Measurements from ENCODE around the gene COX6A1. TPM values are rescaled to one million over a fixed set of nuclear protein-coding genes. Genes with fewer than 3 reads are reported as not detected.
A peak's percentile ranks its signal among the peaks of the same experiment; 100 is the strongest.

Gene COX6A1
- total and polyA plus RNA-seq, 2 of the 13 experiments (the other 11 are each of a cell fraction or from before 2014, with no cell fraction given): 542 to 673 TPM

DNA sequence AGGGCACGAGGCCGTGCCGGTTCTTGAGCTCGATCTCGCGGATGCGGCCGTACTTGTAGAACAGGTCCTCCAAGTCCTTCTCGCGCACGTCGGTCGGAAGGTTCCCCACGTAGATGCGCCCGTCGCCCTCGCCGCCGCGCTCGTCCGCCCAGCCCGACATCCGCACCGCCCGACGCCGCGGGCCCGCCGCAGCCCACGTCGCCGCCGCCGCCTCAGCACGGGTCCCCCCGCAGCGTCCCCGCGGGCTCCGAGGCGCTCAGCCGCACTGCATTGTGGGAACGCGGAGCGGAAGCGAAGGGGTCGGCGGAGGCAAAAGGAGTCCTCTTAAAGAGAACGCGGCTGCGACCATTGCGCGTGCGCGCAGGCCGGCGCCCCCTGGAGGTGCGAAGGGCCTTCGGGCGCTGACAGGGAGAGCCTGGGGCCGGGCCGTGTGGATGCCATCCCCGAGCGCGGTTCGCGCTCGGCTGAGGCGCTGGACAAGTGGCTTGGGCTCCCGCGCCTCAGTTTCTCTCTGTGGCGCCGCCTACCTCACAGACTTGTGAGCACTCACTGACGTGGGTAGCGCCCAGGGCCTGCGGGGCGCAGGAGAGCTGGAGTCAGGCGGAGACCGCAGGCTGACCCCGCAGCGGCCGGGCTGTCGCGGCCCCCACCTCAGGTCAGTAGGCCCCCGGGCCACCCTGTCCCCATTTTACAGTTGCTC is 31.7 kb downstream of the COX6A1 start, which contains the start of gene SRSF9 (continued):
- TF ChIP-seq ZNF30 (CRISPR knock-in tag; IDR thresholded peaks at IDR 0.05): 0 out of 2 replicates have a peak, but pooled peaks have one; percentile 6
- peak; percentile 81; the same call in 1 of the 2 replicates for TF ChIP-seq HOXA3 (CRISPR knock-in tag; IDR thresholded peaks at IDR 0.05)
- TF ChIP-seq, protein P1, sequence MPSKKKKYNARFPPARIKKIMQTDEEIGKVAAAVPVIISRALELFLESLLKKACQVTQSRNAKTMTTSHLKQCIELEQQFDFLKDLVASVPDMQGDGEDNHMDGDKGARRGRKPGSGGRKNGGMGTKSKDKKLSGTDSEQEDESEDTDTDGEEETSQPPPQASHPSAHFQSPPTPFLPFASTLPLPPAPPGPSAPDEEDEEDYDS (CRISPR knock-in tag; IDR thresholded peaks at IDR 0.05): peak; percentile 85
- TF ChIP-seq HCFC1 (IDR thresholded peaks at IDR 0.05; ENCODE audit: low read depth, low read length): peak; percentile 52
- TF ChIP-seq WIZ (CRISPR knock-in tag; IDR thresholded peaks at IDR 0.05): no peak
- peak; percentile 87 for TF ChIP-seq ZSCAN25 (CRISPR knock-in tag; IDR thresholded peaks at IDR 0.05)
- TF ChIP-seq ZNF180 (CRISPR knock-in tag; IDR thresholded peaks at IDR 0.05; ENCODE audit: borderline replicate concordance, low read depth): no peak
- no peak for TF ChIP-seq HOXA9 (CRISPR knock-in tag; IDR thresholded peaks at IDR 0.05; ENCODE audit: borderline replicate concordance)
- 0 out of 2 replicates have a peak, but pooled peaks have one; percentile 19 for TF ChIP-seq SIX1 (CRISPR knock-in tag; IDR thresholded peaks at IDR 0.05; ENCODE audit: borderline replicate concordance)
- TF ChIP-seq PHF21A (CRISPR knock-in tag; IDR thresholded peaks at IDR 0.05): peak; percentile 67
- TF ChIP-seq, protein P2, sequence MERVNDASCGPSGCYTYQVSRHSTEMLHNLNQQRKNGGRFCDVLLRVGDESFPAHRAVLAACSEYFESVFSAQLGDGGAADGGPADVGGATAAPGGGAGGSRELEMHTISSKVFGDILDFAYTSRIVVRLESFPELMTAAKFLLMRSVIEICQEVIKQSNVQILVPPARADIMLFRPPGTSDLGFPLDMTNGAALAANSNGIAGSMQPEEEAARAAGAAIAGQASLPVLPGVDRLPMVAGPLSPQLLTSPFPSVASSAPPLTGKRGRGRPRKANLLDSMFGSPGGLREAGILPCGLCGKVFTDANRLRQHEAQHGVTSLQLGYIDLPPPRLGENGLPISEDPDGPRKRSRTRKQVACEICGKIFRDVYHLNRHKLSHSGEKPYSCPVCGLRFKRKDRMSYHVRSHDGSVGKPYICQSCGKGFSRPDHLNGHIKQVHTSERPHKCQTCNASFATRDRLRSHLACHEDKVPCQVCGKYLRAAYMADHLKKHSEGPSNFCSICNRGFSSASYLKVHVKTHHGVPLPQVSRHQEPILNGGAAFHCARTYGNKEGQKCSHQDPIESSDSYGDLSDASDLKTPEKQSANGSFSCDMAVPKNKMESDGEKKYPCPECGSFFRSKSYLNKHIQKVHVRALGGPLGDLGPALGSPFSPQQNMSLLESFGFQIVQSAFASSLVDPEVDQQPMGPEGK (CRISPR knock-in tag; IDR thresholded peaks at IDR 0.05): peak; percentile 85
- TF ChIP-seq ZNF317 (CRISPR knock-in tag; IDR thresholded peaks at IDR 0.05): peak; percentile 78
- TF ChIP-seq, protein P3, sequence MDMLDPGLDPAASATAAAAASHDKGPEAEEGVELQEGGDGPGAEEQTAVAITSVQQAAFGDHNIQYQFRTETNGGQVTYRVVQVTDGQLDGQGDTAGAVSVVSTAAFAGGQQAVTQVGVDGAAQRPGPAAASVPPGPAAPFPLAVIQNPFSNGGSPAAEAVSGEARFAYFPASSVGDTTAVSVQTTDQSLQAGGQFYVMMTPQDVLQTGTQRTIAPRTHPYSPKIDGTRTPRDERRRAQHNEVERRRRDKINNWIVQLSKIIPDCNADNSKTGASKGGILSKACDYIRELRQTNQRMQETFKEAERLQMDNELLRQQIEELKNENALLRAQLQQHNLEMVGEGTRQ (IDR thresholded peaks at IDR 0.05; ENCODE audit: low read depth, low read length): no peak
- TF ChIP-seq, protein P3 (CRISPR knock-in tag; IDR thresholded peaks at IDR 0.05; ENCODE audit: borderline replicate concordance): peak; percentile 33; the same call in 1 of the 2 replicates
- TF ChIP-seq TBX2 (CRISPR knock-in tag; IDR thresholded peaks at IDR 0.05; ENCODE audit: borderline replicate concordance): peak; percentile 86
- TF ChIP-seq SMAD1 (CRISPR knock-in tag; IDR thresholded peaks at IDR 0.05; ENCODE audit: borderline replicate concordance, low read depth): peak; percentile 69; the same call in 1 of the 2 replicates
- 0 out of 2 replicates have a peak, but pooled peaks have one; percentile 71 for TF ChIP-seq ZNF337 (CRISPR knock-in tag; IDR thresholded peaks at IDR 0.05; ENCODE audit: borderline replicate concordance, low read depth)
- TF ChIP-seq, protein P4, sequence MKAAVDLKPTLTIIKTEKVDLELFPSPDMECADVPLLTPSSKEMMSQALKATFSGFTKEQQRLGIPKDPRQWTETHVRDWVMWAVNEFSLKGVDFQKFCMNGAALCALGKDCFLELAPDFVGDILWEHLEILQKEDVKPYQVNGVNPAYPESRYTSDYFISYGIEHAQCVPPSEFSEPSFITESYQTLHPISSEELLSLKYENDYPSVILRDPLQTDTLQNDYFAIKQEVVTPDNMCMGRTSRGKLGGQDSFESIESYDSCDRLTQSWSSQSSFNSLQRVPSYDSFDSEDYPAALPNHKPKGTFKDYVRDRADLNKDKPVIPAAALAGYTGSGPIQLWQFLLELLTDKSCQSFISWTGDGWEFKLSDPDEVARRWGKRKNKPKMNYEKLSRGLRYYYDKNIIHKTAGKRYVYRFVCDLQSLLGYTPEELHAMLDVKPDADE (CRISPR knock-in tag; IDR thresholded peaks at IDR 0.05): no peak
- no peak for TF ChIP-seq KLF13 (CRISPR knock-in tag; IDR thresholded peaks at IDR 0.05)
- TF ChIP-seq, protein P5, sequence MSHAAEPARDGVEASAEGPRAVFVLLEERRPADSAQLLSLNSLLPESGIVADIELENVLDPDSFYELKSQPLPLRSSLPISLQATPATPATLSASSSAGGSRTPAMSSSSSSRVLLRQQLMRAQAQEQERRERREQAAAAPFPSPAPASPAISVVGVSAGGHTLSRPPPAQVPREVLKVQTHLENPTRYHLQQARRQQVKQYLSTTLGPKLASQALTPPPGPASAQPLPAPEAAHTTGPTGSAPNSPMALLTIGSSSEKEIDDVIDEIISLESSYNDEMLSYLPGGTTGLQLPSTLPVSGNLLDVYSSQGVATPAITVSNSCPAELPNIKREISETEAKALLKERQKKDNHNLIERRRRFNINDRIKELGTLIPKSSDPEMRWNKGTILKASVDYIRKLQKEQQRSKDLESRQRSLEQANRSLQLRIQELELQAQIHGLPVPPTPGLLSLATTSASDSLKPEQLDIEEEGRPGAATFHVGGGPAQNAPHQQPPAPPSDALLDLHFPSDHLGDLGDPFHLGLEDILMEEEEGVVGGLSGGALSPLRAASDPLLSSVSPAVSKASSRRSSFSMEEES (CRISPR knock-in tag; IDR thresholded peaks at IDR 0.05): no peak

Measured in HepG2 (cell line).